ENCODE measurements around the gene CLASP1.

Gene CLASP1

DNA sequence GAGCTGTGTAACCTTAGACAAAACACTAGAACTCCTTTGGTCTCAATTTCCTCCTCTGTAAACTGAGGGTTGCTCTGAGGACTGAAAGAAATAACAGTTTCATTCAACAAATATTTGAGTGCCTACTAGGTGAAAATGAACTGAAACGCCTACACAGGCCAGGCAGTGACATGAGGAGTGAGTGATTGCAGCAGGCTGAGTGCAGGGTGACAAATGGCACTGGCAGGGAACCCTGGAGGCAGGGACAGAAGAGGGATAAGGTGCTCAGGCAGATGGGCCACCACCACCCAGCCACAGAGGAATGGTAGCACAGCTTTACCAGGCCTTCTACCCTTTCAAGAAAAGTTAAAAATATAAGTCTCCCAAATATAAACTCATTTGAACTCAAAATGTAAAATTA is 130.1 kb downstream of the CLASP1 start:
- no peak overlapping the region for H3K4me3 ChIP-seq (ENCODE audit: low read length)
- no peak for TF ChIP-seq CTCF (IDR thresholded peaks at IDR 0.05; ENCODE audit: insufficient read depth, low read depth, low read length, missing control alignments)
- DNase-seq (ENCODE audit: low read depth): no peak

- no peak for TF ChIP-seq CTCF (IDR thresholded peaks at IDR 0.05; ENCODE audit: insufficient read depth, low read depth, low read length, missing control alignments)
- DNase-seq (ENCODE audit: low read depth): no peak
- no peak overlapping the region for H3K4me3 ChIP-seq (ENCODE audit: low read length)
Observed at GRCh38 chr2:121513597-121514333, 135.5 kb downstream of the CLASP1 start.

GRCh38 chr2:121510857-121511256 is 138.4 kb downstream of the CLASP1 start:
- no peak for TF ChIP-seq CTCF (IDR thresholded peaks at IDR 0.05; ENCODE audit: insufficient read depth, low read depth, low read length, missing control alignments)
- H3K4me3 ChIP-seq (ENCODE audit: low read length): no peak overlapping the region
- no peak for DNase-seq (ENCODE audit: low read depth)

GRCh38 chr2:121506621-121507020 is 142.6 kb downstream of the CLASP1 start:
- DNase-seq (ENCODE audit: low read depth): no peak
- H3K4me3 ChIP-seq (ENCODE audit: low read length): no peak overlapping the region
- no peak for TF ChIP-seq CTCF (IDR thresholded peaks at IDR 0.05; ENCODE audit: insufficient read depth, low read depth, low read length, missing control alignments)

DNA sequence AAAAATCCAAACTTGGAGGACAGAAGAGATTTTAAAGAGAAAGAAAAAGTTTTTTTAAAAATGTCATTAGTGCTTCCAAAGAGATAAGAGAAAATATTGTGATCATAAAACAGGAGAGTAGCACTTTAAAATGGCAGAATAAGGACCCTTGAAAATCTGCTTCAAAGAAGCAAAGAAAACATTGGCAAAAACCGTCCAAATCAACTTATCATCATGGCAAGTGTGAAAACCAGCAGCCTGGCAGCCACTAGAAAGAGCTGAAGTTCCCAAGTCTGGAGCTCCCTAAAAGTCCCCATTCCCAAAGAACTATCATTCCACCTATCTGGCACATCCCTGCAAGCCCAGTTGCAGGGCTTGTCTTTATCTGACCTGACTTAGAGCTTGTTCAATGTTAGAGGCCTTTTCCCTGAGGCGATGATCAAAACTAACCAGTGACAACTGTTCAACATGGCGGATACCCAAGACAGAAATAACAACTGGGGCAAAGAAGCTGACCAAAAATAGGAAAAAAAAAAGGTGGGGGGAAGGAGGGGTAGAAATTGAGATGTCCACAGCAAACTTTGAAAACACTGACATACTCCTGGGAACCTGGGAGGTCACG is 143.2 kb downstream of the CLASP1 start:
- no peak for DNase-seq (ENCODE audit: low read depth)
- no peak for TF ChIP-seq CTCF (IDR thresholded peaks at IDR 0.05; ENCODE audit: insufficient read depth, low read depth, low read length, missing control alignments)
- no peak overlapping the region for H3K4me3 ChIP-seq (ENCODE audit: low read length)

GRCh38 chr2:121505005-121505404 is 144.3 kb downstream of the CLASP1 start:
- peak overlapping the region; percentile 17 for H3K4me3 ChIP-seq (ENCODE audit: low read length)
- TF ChIP-seq CTCF (IDR thresholded peaks at IDR 0.05; ENCODE audit: insufficient read depth, low read depth, low read length, missing control alignments): no peak
- peak; percentile 98 for DNase-seq (ENCODE audit: low read depth)

DNA sequence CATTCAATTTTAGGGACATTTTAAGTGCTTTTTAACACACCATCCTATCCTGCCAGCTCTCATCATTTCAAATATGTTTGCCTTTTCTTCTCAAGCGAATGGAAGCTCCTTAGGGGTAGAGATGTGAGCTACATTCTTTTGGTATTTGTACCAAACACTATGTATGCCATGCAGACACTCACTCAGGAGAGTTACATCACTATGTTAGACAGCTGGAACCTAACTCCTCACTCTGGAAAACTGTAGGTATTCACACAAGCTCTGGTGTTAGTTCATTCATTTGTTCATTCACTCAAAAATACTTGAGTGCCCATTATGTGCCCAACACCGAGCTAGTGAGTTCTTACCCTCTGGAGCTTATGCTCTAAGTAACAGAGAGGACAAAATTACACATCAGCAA is 144.9 kb downstream of the CLASP1 start:
- TF ChIP-seq CTCF (IDR thresholded peaks at IDR 0.05; ENCODE audit: insufficient read depth, low read depth, low read length, missing control alignments): no peak
- DNase-seq (ENCODE audit: low read depth): peak; percentile 47
- peak overlapping the region; percentile 17 for H3K4me3 ChIP-seq (ENCODE audit: low read length)
